ENCODE data around the gene SLC43A2.

DNA sequence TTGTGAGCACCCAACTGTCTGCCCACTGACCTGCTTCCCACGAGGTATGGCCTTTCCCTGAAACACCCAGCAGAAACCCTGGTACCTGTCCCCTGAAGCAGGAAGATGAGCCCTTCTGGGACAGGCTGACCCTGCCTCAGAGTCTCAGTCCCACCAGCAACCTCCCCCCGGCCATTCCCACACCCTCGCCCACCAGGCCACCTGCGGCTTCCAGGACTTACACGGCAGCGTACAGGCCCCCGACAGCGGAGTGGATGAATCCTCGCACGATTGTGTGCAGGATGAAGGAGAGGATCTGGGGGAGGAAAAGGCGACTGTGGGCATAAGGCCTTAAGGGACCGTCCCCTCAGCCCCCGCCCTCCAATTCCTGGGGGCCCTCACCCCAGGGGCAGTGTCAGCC is 50.6 kb downstream of the SLC43A2 start:
- no peak for TF ChIP-seq CTCF (IDR thresholded peaks at IDR 0.05)
- no peak for TF ChIP-seq POLR2A (IDR thresholded peaks at IDR 0.05; ENCODE audit: low read depth)
- no peak for TF ChIP-seq EP300 (IDR thresholded peaks at IDR 0.05)

Data from esophagus muscularis mucosa (tissue), 4 donors.